Measurements from ENCODE around the gene RELN.

RELN gene

DNA sequence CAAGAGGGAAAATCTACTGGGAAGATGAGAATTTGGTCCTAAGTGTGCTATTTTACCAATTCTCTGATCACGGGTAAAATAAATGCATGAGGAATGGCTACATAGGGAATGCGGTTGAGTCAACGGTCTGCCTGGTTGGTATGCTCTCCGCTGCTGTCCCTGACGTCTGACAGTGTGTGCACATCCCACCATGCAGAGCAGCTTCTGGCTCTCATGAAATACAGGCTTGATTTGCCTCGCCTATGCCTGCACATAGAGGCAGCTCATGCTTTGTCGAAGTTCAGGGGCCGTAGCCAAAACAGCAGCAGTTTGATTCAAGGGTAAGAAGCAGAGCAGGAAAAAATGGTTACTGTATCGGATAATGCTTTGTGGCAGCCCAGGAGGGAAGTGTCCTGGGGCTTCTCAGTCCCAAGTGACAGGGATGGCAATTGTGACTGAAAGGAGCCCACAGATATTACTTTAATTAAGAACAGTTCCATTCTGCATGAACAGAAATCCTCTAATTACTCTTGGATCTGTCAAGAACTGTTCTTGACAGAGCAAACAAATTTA, 275.0 kb downstream of the RELN start:
- DNase-seq (ENCODE audit: low spot score) = no peak

GRCh38 chr7:103712991-103713778, 276.3 kb downstream of the RELN start:
- no peak for DNase-seq (ENCODE audit: low spot score)

DNA sequence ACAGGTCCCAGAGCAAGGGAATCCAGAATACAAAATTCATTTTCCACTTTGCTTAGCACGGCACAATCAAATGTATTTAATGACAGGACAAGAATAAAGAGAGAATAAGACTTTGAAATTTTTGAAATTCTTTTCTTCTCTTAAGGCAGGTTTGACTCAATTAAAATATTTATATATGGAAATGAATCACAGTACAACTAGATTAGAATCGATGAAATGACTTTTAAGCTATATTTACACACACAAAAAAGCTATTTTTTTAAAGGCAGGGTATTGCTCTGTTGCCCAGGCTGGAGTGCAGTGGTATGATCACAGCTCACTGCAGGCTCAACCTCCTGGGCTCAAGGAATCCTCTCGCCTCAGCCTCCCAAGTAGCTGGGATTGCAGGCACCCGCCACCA, 278.0 kb downstream of the RELN start:
- no peak for DNase-seq (ENCODE audit: low spot score)

DNA sequence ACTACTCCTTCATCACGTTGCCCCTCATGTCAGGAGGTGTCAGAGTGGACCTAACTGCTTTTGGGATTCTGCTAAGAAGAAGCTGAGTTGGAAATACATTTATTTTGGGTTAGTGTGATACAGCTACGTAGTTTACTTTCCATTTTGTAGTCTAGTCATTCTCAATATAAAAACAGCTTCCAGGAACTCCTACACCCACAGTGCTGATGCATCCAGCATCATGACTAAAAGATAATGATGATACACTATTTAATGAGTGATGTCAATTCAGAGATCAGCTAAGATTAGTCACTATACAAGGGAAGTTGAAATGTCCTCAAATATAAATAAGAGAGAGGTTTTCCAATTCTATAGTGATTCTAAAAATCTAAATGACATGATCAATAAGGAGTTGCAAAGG, 279.2 kb downstream of the RELN start:
- DNase-seq (ENCODE audit: low spot score) = no peak

DNA sequence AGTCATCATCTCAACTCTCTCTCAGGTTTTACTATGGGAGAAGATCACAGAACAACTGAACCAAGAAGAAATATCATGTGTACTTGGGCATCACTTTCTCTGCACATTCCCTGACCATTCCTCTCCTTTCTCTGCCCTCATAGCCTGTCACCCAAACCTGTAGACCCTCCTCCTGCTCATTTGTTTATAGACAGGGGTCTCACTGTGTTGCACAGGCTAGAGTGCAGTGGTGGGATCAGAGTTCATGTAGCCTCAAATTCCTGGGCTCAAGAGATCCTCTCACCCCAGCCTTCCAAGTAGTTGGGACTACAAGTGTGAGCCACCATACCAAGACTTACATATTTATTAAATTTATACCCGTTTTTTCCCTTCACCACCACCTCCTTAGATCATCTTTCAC, 282.7 kb downstream of the RELN start:
- no peak for DNase-seq (ENCODE audit: low spot score)

DNA sequence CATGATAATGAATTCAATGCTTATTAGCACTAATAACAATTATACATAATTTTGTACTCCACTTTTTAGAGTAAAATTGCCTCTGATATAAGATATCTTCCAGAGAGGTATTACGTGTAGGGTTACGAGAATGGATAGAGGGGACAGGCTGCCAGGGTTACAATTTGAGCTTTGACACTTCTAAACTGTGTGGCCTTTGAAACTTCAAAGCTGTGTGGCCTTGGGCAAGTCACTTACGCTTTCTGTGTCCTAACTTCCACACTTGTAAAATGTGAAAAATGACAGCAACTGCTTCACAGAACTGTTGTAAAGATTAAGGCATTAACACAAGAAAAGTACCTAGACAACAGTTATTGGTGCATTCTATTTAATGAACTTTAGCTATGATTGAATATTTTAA, 283.9 kb downstream of the RELN start:
- no peak for DNase-seq (ENCODE audit: low spot score)

DNA sequence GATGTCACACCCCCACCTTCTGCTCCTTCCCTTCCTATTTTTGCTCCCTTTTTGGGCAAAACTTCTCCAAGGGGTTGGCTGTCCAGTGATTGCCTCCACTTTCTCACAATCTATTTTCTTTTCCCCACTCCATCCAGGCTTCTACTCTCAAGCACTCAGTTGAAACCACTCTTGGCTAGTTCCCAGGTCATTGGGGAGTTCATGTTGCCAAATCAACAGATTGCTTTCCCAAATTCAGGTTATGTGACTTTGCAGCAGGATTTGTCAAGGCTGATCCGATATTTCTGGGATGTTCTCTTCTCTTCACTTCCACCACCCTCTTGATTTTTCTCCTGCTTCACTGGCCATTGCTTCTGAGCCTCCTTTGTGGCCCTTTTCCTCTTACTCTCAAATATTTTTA, 284.8 kb downstream of the RELN start:
- no peak for DNase-seq (ENCODE audit: low spot score)

- DNase-seq (ENCODE audit: low spot score) = no peak
Observed at GRCh38 chr7:103702982-103703381, 286.5 kb downstream of the RELN start.

GRCh38 chr7:103702454-103702853, 287.0 kb downstream of the RELN start:
- DNase-seq (ENCODE audit: low spot score) = no peak

GRCh38 chr7:103699032-103699431, 290.4 kb downstream of the RELN start:
- no peak for DNase-seq (ENCODE audit: low spot score)

DNA sequence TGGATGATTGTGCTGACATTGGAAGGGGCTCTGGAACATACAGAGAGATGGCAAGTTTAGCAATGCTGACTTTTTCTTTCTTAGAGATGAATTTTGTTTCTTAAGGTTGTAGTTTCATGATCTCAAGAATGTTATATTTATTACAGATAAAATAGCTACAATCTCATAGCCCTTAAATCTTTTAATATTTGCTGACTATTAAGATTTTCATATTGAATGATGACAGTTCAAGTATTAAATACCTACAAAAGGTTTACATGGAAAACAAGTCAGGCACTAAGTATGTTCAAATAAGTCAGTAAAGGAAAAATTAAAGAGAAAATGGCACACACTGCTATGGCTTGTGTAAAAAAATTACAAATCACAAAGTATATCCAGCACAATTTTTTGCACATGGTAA, 291.4 kb downstream of the RELN start:
- DNase-seq (ENCODE audit: low spot score) = no peak

DNA sequence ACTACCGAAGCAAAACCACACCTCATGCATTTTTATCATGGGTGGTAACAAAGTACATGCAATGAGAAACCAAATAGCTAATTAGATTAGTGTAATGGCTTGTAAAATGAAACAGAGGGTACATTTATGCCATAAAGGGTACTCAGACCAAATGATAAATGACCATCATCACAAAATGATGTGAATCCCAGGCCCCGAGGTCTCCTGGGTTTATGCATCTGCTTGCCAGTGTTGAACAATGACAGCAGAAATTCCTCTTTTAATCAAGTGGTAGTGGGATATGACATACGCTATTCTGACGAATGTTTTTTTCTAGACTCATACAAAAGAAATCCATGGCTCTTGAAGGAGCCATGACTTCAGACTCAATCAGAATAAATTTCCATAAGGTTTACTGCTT, 293.9 kb downstream of the RELN start:
- no peak for DNase-seq (ENCODE audit: low spot score)

DNA sequence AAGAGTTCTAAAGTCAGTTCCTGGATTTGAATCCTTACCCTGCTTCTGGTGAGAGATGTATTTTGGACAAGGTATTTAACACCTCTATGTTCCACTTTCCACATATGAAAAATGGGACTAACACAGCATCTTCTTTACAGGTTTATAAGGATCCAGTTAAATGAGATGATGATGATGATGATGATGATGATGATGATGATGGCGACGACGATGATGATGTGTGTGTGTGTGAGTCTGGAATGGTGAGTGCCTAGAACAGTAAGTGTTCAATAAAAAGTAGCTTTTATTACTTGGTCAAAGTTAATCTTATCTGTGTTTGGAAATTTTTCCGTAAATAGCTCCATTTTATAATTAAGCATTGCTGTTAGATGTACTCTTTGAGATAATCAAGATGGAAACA, 295.2 kb downstream of the RELN start:
- no peak for DNase-seq (ENCODE audit: low spot score)

DNA sequence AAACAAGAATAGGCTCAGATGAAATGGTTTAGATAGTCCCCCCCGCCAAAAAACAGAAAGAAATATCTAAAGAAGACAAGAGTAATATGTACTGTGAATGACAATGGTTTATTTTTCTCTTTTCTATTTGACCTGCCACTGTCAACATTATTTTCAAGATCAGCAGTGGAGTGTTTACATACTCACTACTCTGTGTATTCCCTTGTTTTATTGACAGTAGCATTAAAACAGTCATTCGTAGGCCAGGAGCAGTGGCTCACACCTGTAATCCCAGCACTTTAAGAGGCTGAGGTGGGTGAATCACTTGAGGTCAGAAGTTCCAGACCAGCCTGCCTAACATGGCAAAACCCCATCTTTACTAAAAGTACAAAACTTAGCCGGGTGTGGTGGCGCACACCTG, 298.2 kb downstream of the RELN start:
- DNase-seq (ENCODE audit: low spot score) = no peak

DNA sequence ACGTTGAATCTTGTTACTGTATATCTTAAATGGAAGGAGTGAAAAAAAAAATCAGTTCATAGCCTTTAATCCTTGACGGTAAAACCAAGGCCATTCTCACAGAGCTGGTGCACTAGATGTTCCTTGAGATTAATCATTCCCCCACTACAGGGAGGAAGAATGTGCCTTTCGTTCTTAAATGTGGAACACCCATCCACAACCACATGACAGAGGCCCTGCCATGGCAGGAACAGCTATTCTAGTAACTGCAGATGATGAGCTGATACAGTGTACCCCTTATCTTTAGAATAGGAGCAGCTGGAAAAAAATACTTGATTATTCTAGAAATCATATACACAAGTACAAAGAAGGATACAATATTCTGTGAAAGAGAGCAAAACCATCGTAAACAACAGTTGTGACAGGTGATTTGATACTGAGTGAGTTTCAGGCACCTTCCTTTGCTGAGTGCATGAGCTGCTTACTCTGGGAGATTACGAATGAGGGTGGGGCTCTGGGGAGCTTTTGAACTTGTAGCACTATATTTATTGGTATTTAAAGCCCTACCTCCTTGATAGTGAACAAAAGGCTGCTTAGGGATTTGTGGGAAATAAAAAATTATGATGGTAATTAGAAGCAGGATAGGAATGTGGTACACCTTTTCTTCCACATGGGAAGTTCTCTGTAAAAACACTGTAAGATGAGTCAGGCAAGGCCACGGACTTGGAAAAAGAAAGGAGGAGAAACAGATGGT, 299.1 kb downstream of the RELN start:
- DNase-seq (ENCODE audit: low spot score) = no peak

- no peak for DNase-seq (ENCODE audit: low spot score)
Observed at GRCh38 chr7:103689255-103689654, 300.2 kb downstream of the RELN start.

GRCh38 chr7:103687951-103688350, 301.5 kb downstream of the RELN start:
- no peak for DNase-seq (ENCODE audit: low spot score)

- no peak for DNase-seq (ENCODE audit: low spot score)
Observed at GRCh38 chr7:103687272-103687671, 302.2 kb downstream of the RELN start.

- DNase-seq (ENCODE audit: low spot score) = no peak
Observed at GRCh38 chr7:103686763-103687162, 302.7 kb downstream of the RELN start.

GRCh38 chr7:103686064-103686463, 303.4 kb downstream of the RELN start:
- no peak for DNase-seq (ENCODE audit: low spot score)

- no peak for DNase-seq (ENCODE audit: low spot score)
Observed at GRCh38 chr7:103685646-103686045, 303.8 kb downstream of the RELN start.

DNA sequence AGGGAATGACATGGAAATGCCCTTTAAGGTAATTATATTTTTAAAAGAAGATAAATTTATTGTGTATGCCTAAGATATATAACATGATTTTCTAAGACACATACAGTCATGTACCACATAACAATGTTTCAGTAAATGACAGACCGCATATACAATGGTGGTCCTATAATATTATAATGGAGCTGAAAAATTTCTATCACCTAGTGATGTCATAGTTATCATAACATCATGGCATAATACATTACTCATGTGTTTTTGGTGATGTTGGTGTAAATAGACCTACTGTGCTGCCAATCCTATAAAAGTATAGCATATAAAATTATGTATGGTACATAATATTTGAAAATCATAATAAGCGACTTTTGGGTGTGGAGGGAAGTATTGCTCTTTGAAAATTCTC, 306.1 kb downstream of the RELN start:
- DNase-seq (ENCODE audit: low spot score) = no peak
